Gastrocnemius medialis (tissue), 4 donors: ENCODE measurements around the gene USHBP1. TPM values are rescaled to one million over a fixed set of nuclear protein-coding genes. Genes with fewer than 3 reads are reported as not detected.
A peak's percentile ranks its signal among the peaks of the same experiment; 100 is the strongest.

Experiments used
- ATAC-seq, 2 donors: fragments of 150-250 bp; one replicate each; pipeline ENCODE4 v1.9.1; 2016
- DNase-seq, 2 donors: peaks; one replicate each; pipeline ENCODE4 v3.0.0-alpha.2; 2019
- H3K27ac ChIP-seq, 4 donors: fragments of 200-600 bp; sonication (generic); 1 replicate in 1 of 4; 2 replicates in 3 of 4; pipeline ENCODE4 v1.5.1; 2016 to 2018; ENCODE audit warnings: mild to moderate bottlenecking in 2 of 4, moderate library complexity in 1 of 4
- H3K27me3 ChIP-seq, 3 donors: fragments of 200-600 bp; sonication (generic) in 2 of 3; 1 replicate in 1 of 3; 2 replicates in 2 of 3; pipeline versions ENCODE4 v1.5.1 to v1.6.0; 2016 to 2019; ENCODE audit warnings: mild to moderate bottlenecking in 1 of 3, moderate library complexity in 1 of 3
- H3K36me3 ChIP-seq, 2 donors: fragments of 200-600 bp; sonication (generic) in 1 of 2; one replicate each; pipeline ENCODE4 v1.5.1; 2017 to 2018
- H3K4me1 ChIP-seq, 2 donors: fragments of 200-600 bp; sonication (generic) in 1 of 2; one replicate each; pipeline ENCODE4 v1.5.1; 2016 to 2017; ENCODE audit warnings: mild to moderate bottlenecking in 2 of 2
- H3K4me3 ChIP-seq, 4 donors: fragments of 200-600 bp; sonication (generic) in 3 of 4; 1 replicate in 1 of 4; 2 replicates in 3 of 4; pipeline ENCODE4 v1.5.1; 2016 to 2019; ENCODE audit warnings: mild to moderate bottlenecking in 2 of 4
- H3K9me3 ChIP-seq, 3 donors: fragments of 200-600 bp; sonication (generic) in 2 of 3; 1 replicate in 1 of 3; 2 replicates in 2 of 3; pipeline ENCODE4 v1.5.1; 2016 to 2019
- CTCF ChIP-seq, 5 experiments: fragments of 450-650 bp in 3 of 5; fragments of 200-600 bp in 2 of 5; sonication (generic) in 2 of 5; IDR thresholded peaks in 4 of 5; conservative IDR thresholded peaks in 1 of 5; 1 replicate in 4 of 5; 2 replicates in 1 of 5; pipeline ENCODE4 v1.5.1; 2016 to 2019; ENCODE audit warnings: antibody characterized with exemption in 5 of 5, mild to moderate bottlenecking in 3 of 5, moderate library complexity in 3 of 5
- POLR2A ChIP-seq, 2 donors: fragments of 450-650 bp; IDR thresholded peaks; one replicate each; pipeline ENCODE4 v1.6.1; 2017; ENCODE audit warnings: antibody characterized with exemption in 2 of 2, mild to moderate bottlenecking in 2 of 2, moderate library complexity in 2 of 2
- in situ Hi-C, 4 donors: fragments of 200-750 bp; cut with MboI; loops; one replicate each; pipeline versions ENCODE4 v1.15.0 to v1.8.0; 2017; ENCODE audit warnings: low sequenced_read_pairs in 4 of 4
- intact Hi-C: fragments of 100-400 bp; cut with DNase I; formaldehyde crosslinking; loops from one replicate; pipeline ENCODE4 v1.15.1; 2023; ENCODE audit warnings: low total_unique reads
- total RNA-seq, 4 donors: library from RNA; depleted of rRNA; stranded (reverse); fragments of >200 nt; gene quantifications; one replicate each; pipeline versions ENCODE4 v1.1.0 to v1.2.3, GENCODE V29; 2016

Gene USHBP1
- total RNA-seq, 4 donors from 2014 or later, result 2.6 to 7.1 (median 4.1) TPM

GRCh38 chr19:17248011-17248776, 16.4 kb downstream of the USHBP1 start:
- Histone ChIP-seq H3K4me3 (no peak overlapping the region), H3K27ac (no peak overlapping the region), H3K9me3 (no peaks in the 10 kb centered on the region), H3K4me1 (peaks cover 10 to 13% of the 10 kb centered on the region in 2 donors), H3K36me3 (no peaks in the 10 kb centered on the region), H3K27me3 (no peaks in the 10 kb centered on the region)
- no peak for DNase-seq
- intact Hi-C loops (no loop called here), in situ Hi-C loops (no loop called here)
- no peak for TF ChIP-seq POLR2A (IDR thresholded peaks at IDR 0.05)
- TF ChIP-seq CTCF (IDR thresholded peaks at IDR 0.05 in 4 of 5, conservative IDR thresholded peaks at IDR 0.05 in 1 of 5), result no peak
- no peak for ATAC-seq

GRCh38 chr19:17246681-17247425, 17.7 kb downstream of the USHBP1 start:
- peak in 1 of 2 donors; percentile 1 for ATAC-seq
- TF ChIP-seq POLR2A (IDR thresholded peaks at IDR 0.05) (no peak), CTCF (IDR thresholded peaks at IDR 0.05 in 4 of 5, conservative IDR thresholded peaks at IDR 0.05 in 1 of 5) (no peak)
- intact Hi-C loops (loop anchor here (1.0 kb wide), 3 partner anchors 20 to 308 kb away; partner anchors contain the start of genes BABAM1, COLGALT1 and OCEL1), in situ Hi-C loops (no loop called here)
- no peak for DNase-seq
- peak overlapping the region; percentile 54 to 78 (median 69) for H3K4me3 ChIP-seq
- H3K4me1 ChIP-seq, result peaks cover 21 to 26% of the 10 kb centered on the region in 2 donors
- H3K36me3 ChIP-seq, result no peaks in the 10 kb centered on the region
- no peaks in the 10 kb centered on the region for H3K27me3 ChIP-seq
- no peaks in the 10 kb centered on the region for H3K9me3 ChIP-seq
- H3K27ac ChIP-seq, result peak overlapping the region; percentile 75 to 93 (median 87)

- ATAC-seq (peak; percentile 12 to 17), DNase-seq (no peak)
- no peaks in the 10 kb centered on the region for H3K27me3 ChIP-seq
- no peaks in the 10 kb centered on the region for H3K36me3 ChIP-seq
- TF ChIP-seq POLR2A (IDR thresholded peaks at IDR 0.05) (peak; percentile 73 to 83), CTCF (IDR thresholded peaks at IDR 0.05 in 4 of 5, conservative IDR thresholded peaks at IDR 0.05 in 1 of 5) (no peak)
- in situ Hi-C loops, result no loop called here
- H3K9me3 ChIP-seq, result no peaks in the 10 kb centered on the region
- peaks cover 28 to 39% of the 10 kb centered on the region in 2 donors for H3K4me1 ChIP-seq
- peak within 1 kb of the TSS; percentile 63 to 85 (median 73) for H3K4me3 ChIP-seq
- intact Hi-C loops, result no loop called here
- H3K27ac ChIP-seq, result peak within 1 kb of the TSS; percentile 85 to 93 (median 90)
Observed at GRCh38 chr19:17245535-17245984, 19.0 kb downstream of the USHBP1 start, which contains the start of gene NR2F6. NR2F6 (minus strand) TSS chr19:17245919; CDS start chr19:17245220, 699 bp downstream.

GRCh38 chr19:17244618-17245534, 19.7 kb downstream of the USHBP1 start:
- intact Hi-C loops, result no loop called here
- H3K4me3 ChIP-seq, result peak overlapping the region; percentile 63 to 85 (median 73)
- ATAC-seq, result peak; percentile 14 to 15
- DNase-seq, result no peak
- peak overlapping the region; percentile 85 to 91 (median 90) for H3K27ac ChIP-seq
- H3K4me1 ChIP-seq, result peaks cover 28 to 39% of the 10 kb centered on the region in 2 donors
- no peaks in the 10 kb centered on the region for H3K27me3 ChIP-seq
- no peaks in the 10 kb centered on the region for H3K9me3 ChIP-seq
- in situ Hi-C loops, result no loop called here
- TF ChIP-seq CTCF (IDR thresholded peaks at IDR 0.05 in 4 of 5, conservative IDR thresholded peaks at IDR 0.05 in 1 of 5), result no peak
- TF ChIP-seq POLR2A (IDR thresholded peaks at IDR 0.05), result no peak
- no peaks in the 10 kb centered on the region for H3K36me3 ChIP-seq
